Measurements from ENCODE around the gene IPO7.

Gene IPO7

GRCh38 chr11:9367551-9367950, 16.9 kb upstream of the IPO7 start:
- H3K4me1 ChIP-seq (ENCODE audit: control insufficient read depth, insufficient read depth, low read length) = peaks cover 30% of the 10 kb centered on the region
- H3K27me3 ChIP-seq (replicated peaks; ENCODE audit: control insufficient read depth, insufficient read depth, low read length) = no peaks in the 10 kb centered on the region
- no peaks in the 10 kb centered on the region for H3K36me3 ChIP-seq (ENCODE audit: control insufficient read depth, insufficient read depth, low read length, severe bottlenecking)
- H3K9me3 ChIP-seq (ENCODE audit: control insufficient read depth, low read length) = no peaks in the 10 kb centered on the region
- no peak overlapping the region for H3K4me3 ChIP-seq (ENCODE audit: low read length)
- no peak for DNase-seq (ENCODE audit: low read depth)
- no peak overlapping the region for H3K9ac ChIP-seq (ENCODE audit: low read length)

DNA sequence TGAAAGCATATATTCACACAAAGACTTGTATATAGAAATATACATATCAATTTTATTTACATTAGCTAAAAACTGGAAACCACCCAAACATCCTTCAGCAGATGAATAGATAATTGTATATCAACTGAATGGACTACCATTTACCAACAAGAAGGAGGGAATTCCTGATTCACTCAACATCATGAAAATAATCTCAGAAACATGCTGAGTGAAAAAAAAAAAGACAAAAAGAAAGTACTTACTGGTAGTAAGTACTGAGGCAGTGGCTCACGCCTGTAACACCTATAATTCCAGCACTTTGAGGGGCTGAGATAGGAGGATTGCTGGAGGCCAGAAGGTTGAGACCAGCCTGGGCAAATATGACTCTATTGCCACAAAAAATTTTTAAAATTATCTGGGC, 7.4 kb upstream of the IPO7 start:
- H3K36me3 ChIP-seq (ENCODE audit: control insufficient read depth, insufficient read depth, low read length, severe bottlenecking) = no peaks in the 10 kb centered on the region
- no peaks in the 10 kb centered on the region for H3K9me3 ChIP-seq (ENCODE audit: control insufficient read depth, low read length)
- H3K9ac ChIP-seq (ENCODE audit: low read length) = no peak overlapping the region
- H3K27me3 ChIP-seq (replicated peaks; ENCODE audit: control insufficient read depth, insufficient read depth, low read length) = no peaks in the 10 kb centered on the region
- no peak for DNase-seq (ENCODE audit: low read depth)
- H3K4me3 ChIP-seq (ENCODE audit: low read length) = no peak overlapping the region
- H3K4me1 ChIP-seq (ENCODE audit: control insufficient read depth, insufficient read depth, low read length) = peaks cover 7% of the 10 kb centered on the region

- DNase-seq (ENCODE audit: low read depth) = no peak
- no peaks in the 10 kb centered on the region for H3K27me3 ChIP-seq (replicated peaks; ENCODE audit: control insufficient read depth, insufficient read depth, low read length)
- H3K4me1 ChIP-seq (ENCODE audit: control insufficient read depth, insufficient read depth, low read length) = peaks cover 7% of the 10 kb centered on the region
- H3K4me3 ChIP-seq (ENCODE audit: low read length) = no peak overlapping the region
- H3K36me3 ChIP-seq (ENCODE audit: control insufficient read depth, insufficient read depth, low read length, severe bottlenecking) = no peaks in the 10 kb centered on the region
- no peak overlapping the region for H3K9ac ChIP-seq (ENCODE audit: low read length)
- no peaks in the 10 kb centered on the region for H3K9me3 ChIP-seq (ENCODE audit: control insufficient read depth, low read length)
Observed at GRCh38 chr11:9379041-9379440, 5.4 kb upstream of the IPO7 start.

DNA sequence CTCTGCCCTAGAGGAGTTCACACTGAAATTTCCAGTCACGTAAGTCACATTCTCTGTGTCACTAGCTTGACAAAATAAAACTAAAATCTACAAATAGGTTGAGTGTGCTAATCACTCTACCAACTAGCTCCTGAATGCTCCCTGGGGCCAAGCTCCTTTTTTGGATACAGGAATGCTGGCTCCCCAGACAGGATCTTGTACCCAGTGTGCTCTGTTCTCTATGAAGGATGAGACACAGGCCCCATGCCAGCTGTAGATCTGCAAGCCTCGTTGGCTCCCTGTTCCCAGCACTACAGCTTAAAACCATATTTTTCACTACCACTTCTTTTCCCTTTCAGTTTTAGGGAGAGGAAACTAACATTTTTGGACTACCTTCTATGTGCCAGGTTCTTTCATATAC, 3.7 kb upstream of the IPO7 start:
- H3K36me3 ChIP-seq (ENCODE audit: control insufficient read depth, insufficient read depth, low read length, severe bottlenecking) = no peaks in the 10 kb centered on the region
- H3K9ac ChIP-seq (ENCODE audit: low read length) = no peak overlapping the region
- no peak for DNase-seq (ENCODE audit: low read depth)
- H3K9me3 ChIP-seq (ENCODE audit: control insufficient read depth, low read length) = no peaks in the 10 kb centered on the region
- no peaks in the 10 kb centered on the region for H3K27me3 ChIP-seq (replicated peaks; ENCODE audit: control insufficient read depth, insufficient read depth, low read length)
- peaks cover 8% of the 10 kb centered on the region for H3K4me1 ChIP-seq (ENCODE audit: control insufficient read depth, insufficient read depth, low read length)
- H3K4me3 ChIP-seq (ENCODE audit: low read length) = no peak overlapping the region

DNA sequence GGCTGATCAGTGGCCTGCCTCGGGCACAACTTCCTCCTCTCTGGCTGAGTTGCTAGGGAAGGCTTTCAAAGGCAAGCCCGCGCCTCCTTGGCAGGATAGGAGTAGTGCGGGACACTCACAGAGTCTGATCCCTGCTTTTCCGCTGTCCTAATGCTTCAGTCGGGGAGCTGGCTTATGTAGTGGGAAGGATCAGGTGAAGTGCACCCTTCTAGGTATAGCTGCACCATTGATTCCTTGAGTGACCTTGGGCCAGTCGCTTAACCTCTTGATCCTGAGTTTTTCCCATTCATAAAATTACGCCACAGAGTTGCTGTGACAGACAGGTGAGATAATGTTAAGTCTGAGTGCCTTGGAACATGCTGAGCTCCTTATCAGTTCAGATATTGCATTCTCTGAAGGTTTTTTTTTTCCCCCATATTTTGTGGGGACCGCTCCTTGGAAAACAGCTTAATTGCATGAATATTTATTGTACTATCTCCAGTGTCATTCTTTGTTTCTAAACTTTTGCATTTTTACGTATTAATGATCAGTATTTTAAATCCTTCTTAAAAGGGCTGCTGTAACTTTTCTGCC, 961 bp downstream of the IPO7 start:
- peak overlapping the region; percentile 99 for H3K9ac ChIP-seq (ENCODE audit: low read length)
- H3K4me3 ChIP-seq (ENCODE audit: low read length) = peak overlapping the region; percentile 94
- peaks cover 28% of the 10 kb centered on the region for H3K4me1 ChIP-seq (ENCODE audit: control insufficient read depth, insufficient read depth, low read length)
- peak; percentile 23 for DNase-seq (ENCODE audit: low read depth)
- no peaks in the 10 kb centered on the region for H3K27me3 ChIP-seq (replicated peaks; ENCODE audit: control insufficient read depth, insufficient read depth, low read length)
- no peaks in the 10 kb centered on the region for H3K9me3 ChIP-seq (ENCODE audit: control insufficient read depth, low read length)
- H3K36me3 ChIP-seq (ENCODE audit: control insufficient read depth, insufficient read depth, low read length, severe bottlenecking) = peaks cover 4% of the 10 kb centered on the region

DNA sequence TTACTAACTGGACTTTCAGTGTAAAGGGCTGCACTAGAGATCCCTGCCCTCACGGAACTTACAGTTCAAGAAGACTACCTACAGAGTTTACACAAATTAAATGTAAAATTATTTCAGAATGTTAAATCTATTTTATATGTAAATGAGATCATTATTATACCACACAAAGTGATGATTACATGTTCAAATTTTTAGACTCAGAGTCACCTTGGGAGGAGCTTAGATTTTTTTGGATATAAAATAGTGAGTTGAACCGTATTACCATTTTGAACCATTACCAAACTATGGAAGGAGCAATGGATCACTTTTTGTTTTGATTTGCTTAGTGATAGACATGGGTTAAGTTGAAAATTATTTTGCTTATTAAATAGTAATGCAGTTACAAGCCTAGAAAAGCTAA, 1.6 kb downstream of the IPO7 start:
- no peak for DNase-seq (ENCODE audit: low read depth)
- Histone ChIP-seq H3K9me3 (ENCODE audit: control insufficient read depth, low read length) (no peaks in the 10 kb centered on the region), H3K4me3 (ENCODE audit: low read length) (peak overlapping the region; percentile 94), H3K27me3 (replicated peaks; ENCODE audit: control insufficient read depth, insufficient read depth, low read length) (no peaks in the 10 kb centered on the region), H3K36me3 (ENCODE audit: control insufficient read depth, insufficient read depth, low read length, severe bottlenecking) (peaks cover 4% of the 10 kb centered on the region), H3K4me1 (ENCODE audit: control insufficient read depth, insufficient read depth, low read length) (peaks cover 23% of the 10 kb centered on the region), H3K9ac (ENCODE audit: low read length) (peak overlapping the region; percentile 99)

GRCh38 chr11:9386901-9387300, 2.4 kb downstream of the IPO7 start:
- Histone ChIP-seq H3K4me3 (ENCODE audit: low read length) (peak overlapping the region; percentile 94), H3K36me3 (ENCODE audit: control insufficient read depth, insufficient read depth, low read length, severe bottlenecking) (peaks cover 5% of the 10 kb centered on the region), H3K27me3 (replicated peaks; ENCODE audit: control insufficient read depth, insufficient read depth, low read length) (no peaks in the 10 kb centered on the region), H3K9ac (ENCODE audit: low read length) (peak overlapping the region; percentile 40), H3K4me1 (ENCODE audit: control insufficient read depth, insufficient read depth, low read length) (peaks cover 21% of the 10 kb centered on the region), H3K9me3 (ENCODE audit: control insufficient read depth, low read length) (no peaks in the 10 kb centered on the region)
- no peak for DNase-seq (ENCODE audit: low read depth)

- H3K4me3 ChIP-seq (ENCODE audit: low read length) = no peak overlapping the region
- H3K27me3 ChIP-seq (replicated peaks; ENCODE audit: control insufficient read depth, insufficient read depth, low read length) = no peaks in the 10 kb centered on the region
- H3K4me1 ChIP-seq (ENCODE audit: control insufficient read depth, insufficient read depth, low read length) = peaks cover 21% of the 10 kb centered on the region
- no peaks in the 10 kb centered on the region for H3K9me3 ChIP-seq (ENCODE audit: control insufficient read depth, low read length)
- no peak overlapping the region for H3K9ac ChIP-seq (ENCODE audit: low read length)
- peaks cover 5% of the 10 kb centered on the region for H3K36me3 ChIP-seq (ENCODE audit: control insufficient read depth, insufficient read depth, low read length, severe bottlenecking)
- no peak for DNase-seq (ENCODE audit: low read depth)
Observed at GRCh38 chr11:9396310-9396709, 11.9 kb downstream of the IPO7 start.

DNA sequence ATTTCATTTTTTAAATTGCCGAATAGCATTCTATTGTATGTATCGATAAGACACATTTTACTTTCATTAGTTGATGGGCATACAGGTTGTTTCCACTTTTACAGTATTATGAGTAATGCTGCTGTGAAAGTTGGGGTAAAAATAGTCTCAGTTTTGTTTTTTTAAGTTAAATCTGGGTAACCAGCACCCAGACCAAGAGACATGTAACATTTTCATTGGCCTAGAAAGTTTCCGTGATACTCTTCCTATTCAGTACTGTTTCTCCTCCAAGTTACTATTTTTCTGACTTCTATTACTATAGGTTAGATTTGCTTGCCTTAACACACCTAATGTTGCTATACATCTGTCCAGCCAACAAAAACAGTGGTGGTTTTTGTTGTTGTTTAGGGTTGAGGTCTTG, 12.3 kb downstream of the IPO7 start:
- Histone ChIP-seq H3K4me3 (ENCODE audit: low read length) (no peak overlapping the region), H3K9ac (ENCODE audit: low read length) (no peak overlapping the region), H3K36me3 (ENCODE audit: control insufficient read depth, insufficient read depth, low read length, severe bottlenecking) (peaks cover 5% of the 10 kb centered on the region), H3K27me3 (replicated peaks; ENCODE audit: control insufficient read depth, insufficient read depth, low read length) (no peaks in the 10 kb centered on the region), H3K4me1 (ENCODE audit: control insufficient read depth, insufficient read depth, low read length) (peaks cover 21% of the 10 kb centered on the region), H3K9me3 (ENCODE audit: control insufficient read depth, low read length) (no peaks in the 10 kb centered on the region)
- no peak for DNase-seq (ENCODE audit: low read depth)

DNA sequence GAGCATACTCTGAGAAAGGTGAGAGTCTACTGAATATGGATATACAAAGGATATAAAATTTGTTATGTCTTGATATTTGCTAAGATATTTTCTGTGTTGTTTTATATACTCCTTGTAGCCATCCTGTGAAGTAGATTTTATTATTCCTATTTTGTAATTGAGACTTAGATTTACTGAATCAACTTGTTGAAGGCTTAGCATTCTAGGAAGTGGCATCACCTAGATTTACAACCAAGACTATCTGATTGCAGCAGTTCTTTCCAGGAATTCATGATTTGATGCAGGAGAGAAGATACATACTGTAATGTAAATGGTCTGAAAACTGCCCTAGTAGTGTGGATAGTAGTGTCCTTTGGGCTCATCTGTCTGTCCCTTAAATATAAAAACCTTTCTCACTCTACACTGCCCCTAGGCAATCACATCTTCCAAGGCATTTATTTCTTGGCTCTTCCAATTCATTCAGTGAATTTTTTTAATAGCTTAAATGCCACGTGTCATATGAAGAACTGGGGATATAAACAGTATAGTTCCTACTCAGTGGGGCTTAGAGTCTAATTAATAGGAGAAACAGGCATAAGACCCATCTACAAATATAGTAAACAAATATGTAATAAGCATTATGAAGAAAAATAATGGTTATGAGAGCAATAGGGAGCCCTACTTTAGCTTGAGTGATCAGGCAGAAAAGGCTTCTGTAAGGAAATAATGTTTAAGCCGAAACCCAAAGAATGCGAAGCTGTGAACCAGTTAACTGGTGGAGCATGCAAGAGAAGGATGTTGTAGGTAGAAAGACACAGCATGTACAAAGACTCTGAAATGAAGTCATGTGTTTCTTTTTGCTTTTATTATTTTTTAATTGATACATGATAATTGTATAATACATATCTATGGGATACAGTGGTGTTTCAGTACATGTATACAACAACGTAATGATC, 13.6 kb downstream of the IPO7 start:
- peaks cover 21% of the 10 kb centered on the region for H3K4me1 ChIP-seq (ENCODE audit: control insufficient read depth, insufficient read depth, low read length)
- DNase-seq (ENCODE audit: low read depth) = peak; percentile 19
- H3K9me3 ChIP-seq (ENCODE audit: control insufficient read depth, low read length) = no peaks in the 10 kb centered on the region
- H3K27me3 ChIP-seq (replicated peaks; ENCODE audit: control insufficient read depth, insufficient read depth, low read length) = no peaks in the 10 kb centered on the region
- no peak overlapping the region for H3K4me3 ChIP-seq (ENCODE audit: low read length)
- peaks cover 3% of the 10 kb centered on the region for H3K36me3 ChIP-seq (ENCODE audit: control insufficient read depth, insufficient read depth, low read length, severe bottlenecking)
- H3K9ac ChIP-seq (ENCODE audit: low read length) = no peak overlapping the region

- peak; percentile 17 for DNase-seq (ENCODE audit: low read depth)
- no peak overlapping the region for H3K4me3 ChIP-seq (ENCODE audit: low read length)
- H3K9me3 ChIP-seq (ENCODE audit: control insufficient read depth, low read length) = no peaks in the 10 kb centered on the region
- H3K9ac ChIP-seq (ENCODE audit: low read length) = no peak overlapping the region
- H3K27me3 ChIP-seq (replicated peaks; ENCODE audit: control insufficient read depth, insufficient read depth, low read length) = no peaks in the 10 kb centered on the region
- peaks cover 21% of the 10 kb centered on the region for H3K4me1 ChIP-seq (ENCODE audit: control insufficient read depth, insufficient read depth, low read length)
- peaks cover 12% of the 10 kb centered on the region for H3K36me3 ChIP-seq (ENCODE audit: control insufficient read depth, insufficient read depth, low read length, severe bottlenecking)
Observed at GRCh38 chr11:9399466-9399865, 15.0 kb downstream of the IPO7 start.

Data from adipocyte (in vitro differentiated cells).